ENCODE measurements around the gene IGF1R.

Gene IGF1R

DNA sequence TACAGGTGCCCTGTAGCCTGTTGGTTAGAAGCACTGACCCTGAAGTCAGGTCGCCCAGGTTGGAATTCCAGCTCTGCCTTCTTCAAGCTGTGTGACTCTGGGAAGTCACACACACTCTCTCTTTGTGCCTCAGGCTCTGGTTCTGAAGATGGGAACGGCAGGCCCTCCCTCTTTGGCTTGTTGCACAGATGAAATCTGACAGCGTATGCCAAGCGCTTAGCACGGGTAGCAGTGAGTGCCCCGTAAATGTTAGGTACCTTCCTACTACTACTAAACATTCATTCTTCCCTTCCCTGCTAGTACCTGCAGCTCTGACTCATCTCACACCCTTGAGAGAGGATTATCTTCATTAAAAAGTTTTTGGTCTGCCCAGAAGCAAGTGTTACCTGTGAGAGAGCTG is 220.2 kb downstream of the IGF1R start:
- no peak for DNase-seq

DNA sequence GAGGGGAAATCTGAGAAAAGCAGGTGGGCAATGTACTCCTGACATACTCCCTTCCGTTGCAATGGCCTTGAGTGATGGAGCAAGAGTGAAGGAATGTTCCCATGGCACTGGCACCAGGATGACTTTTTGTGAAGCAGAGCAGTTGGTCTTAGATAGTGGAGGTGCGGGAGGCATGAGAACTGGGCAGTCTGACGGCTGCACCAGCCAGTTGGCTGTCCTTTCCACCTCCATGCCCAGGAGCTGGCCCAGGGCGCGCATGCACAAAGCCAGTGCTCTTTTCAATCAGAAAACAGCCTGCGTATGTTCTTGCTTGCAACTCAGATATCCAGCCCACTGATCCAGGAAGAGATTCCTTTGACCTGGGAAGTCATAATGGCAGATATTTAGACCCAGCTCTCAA is 222.4 kb downstream of the IGF1R start:
- no peak for DNase-seq

DNA sequence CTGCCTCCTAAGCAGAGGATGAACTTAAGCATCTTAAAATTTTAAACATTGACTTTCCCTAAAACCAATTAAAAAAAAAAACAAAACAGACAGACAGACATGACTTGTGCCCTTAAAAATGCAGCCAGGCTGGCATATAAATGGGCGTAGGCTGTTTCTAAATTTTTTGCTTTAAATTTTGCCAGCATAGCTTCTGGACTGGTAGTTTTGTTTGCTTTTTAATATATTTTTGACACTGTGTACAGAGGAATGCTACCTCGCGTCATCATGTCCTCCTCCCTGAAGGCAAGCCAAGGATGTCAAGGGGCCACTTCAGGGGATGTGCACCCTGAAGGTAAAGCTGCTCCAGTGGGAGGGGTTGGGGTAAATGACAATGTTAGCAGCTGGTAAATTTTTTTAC is 224.4 kb downstream of the IGF1R start:
- DNase-seq, result no peak

DNA sequence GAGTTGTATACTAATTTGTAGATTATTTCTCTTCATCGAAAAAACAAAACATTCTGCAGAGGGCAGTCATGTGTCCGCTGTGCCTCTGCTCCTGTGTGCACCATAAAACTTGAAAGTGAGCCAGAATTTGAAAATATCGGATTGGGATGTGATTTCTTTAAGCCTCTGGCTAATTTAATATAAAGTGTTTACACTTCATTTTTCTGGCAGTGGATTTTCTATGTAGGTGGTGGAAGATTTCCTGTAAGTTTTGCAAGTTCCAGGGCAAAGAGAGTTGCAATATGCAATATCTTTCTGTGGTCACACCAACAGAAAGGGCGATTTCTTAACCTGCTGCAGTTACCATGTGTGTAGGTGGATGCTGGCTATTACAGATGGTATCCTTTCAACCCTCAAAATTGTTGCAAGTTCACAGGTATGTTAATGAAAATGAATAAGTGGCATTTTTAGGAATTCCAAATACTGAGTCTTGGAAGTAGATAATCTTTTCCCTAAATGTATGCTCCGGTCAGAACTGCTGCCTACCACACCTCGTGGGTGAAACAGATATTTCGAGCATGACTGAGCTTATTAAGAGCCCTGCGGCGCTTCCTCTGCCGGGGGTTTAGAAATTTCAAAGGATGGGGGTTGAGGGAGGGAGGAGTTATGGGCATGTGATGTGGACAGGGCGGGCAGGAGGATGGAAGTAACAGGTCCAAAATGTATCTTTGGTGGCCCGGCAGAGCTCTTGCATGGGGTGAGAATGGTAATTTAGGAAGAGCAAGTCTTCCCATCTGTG is 225.3 kb downstream of the IGF1R start:
- peak; percentile 46 for DNase-seq

DNA sequence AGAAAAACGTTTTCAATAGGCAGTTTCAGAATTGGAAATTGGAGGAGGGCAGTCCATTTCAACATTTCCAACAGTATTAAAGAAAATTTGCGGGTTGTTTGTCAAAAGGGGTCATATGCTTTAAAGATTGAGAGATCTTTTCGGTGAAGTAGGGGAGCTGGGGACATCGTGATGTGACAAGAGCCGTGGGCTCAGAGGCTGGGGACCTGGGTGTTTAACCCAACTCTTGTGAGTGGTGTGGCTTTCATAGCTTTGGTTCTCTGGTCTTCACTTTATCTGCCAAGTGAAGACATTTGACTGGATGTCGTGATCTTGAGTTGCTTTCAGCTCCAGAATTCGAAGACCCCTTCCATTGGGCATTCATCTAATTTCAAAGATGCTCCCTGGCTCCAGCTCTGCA is 226.0 kb downstream of the IGF1R start:
- DNase-seq, result no peak

DNA sequence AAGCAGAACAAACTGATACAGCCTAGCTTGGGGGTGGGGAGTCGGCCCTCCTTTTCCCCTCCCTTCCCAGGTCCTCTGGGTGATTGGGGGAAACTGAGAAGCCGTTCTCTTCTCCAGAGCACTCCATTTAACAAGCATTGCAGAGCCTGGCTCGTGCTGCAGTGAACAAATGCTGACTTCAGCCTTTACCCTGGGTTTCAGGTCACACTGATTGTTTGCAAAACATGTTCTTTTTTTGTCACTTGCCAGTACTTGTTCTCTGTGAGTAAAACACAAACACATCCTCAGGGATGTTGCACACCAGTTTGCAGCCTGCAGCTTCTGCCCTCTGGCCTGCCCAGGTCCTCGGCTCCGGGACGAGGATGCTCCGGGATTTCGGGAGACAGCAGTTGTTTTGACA is 226.4 kb downstream of the IGF1R start:
- peak; percentile 73 for DNase-seq

DNA sequence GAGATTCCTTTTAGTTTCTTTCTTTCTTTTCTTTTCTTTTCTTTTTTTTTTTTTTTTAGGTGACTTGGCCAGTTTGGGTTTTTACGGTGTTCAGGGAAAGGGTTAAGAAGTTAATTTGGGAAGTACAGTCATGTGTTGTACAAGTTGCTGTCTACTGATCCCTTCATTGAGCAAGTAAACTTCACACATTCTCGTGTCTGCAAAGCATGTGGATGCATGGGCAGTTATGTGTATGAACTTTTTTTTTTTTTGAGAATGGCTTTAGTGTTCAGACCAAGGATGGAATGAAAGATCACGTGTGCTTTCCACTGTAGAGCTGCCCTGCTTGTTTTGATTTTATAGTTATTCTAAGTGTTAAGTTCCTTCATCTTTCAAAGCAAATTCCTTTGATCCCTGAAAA is 227.0 kb downstream of the IGF1R start:
- DNase-seq, result no peak

DNA sequence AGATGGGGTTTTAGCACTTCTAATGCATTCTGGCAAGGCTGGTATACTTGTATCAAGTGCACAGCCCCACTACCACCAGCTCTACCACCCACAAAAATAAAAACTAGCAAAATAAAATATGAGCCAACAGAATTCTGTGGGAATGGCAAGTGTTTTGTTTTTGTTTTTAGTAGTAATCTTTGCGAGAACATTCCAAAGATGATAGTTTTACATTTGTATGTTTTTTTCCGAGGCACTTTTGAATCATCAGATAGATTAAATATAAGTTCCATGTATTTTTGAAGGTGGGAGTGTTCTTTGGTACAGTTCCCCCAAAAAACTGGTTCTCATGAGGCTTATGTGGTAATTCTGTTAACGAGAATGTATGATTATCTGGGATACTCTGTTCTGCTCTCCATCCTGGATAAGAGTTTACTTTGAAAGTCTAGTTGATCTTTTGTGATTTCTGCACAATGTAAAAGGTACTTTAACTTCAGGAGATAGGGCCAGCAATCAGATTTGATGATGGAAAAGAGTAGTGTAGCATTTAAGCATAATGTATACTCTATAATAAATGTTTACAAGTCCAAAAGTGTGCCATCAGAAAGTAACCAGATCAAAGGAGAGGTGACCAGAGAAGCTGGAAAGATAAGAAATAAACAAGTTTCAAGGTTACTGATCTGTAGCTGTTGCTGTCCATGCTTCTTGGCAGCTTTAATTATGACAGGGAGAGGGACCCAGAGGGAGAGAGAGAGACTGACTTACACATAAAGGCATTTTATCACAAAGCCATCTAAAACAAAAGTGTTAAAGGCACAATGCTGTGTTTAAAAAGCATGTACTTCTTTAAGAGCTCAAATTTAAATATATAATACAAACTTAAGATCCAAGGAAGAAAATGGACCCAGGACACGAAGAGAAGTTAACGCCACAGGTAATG is 228.4 kb downstream of the IGF1R start:
- no peak for DNase-seq

DNA sequence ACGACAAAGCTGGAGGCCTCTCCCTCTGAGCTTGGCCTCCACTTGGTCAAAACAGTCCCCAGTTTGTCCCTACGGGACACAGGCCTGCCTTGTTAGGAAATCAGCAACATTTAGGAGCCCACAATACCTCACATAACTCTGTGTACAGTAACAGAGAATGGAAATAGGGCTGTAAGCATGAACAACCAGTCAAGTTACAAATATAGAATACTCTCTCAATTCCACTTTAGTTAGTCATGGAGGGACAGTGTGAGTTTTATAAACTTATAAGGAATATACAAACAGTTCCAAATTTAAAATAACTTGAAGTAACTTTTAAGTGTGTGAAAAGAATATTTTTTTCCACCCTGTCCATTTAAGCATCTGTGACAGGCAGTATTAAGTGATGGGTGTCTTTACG is 229.8 kb downstream of the IGF1R start:
- DNase-seq, result no peak

DNA sequence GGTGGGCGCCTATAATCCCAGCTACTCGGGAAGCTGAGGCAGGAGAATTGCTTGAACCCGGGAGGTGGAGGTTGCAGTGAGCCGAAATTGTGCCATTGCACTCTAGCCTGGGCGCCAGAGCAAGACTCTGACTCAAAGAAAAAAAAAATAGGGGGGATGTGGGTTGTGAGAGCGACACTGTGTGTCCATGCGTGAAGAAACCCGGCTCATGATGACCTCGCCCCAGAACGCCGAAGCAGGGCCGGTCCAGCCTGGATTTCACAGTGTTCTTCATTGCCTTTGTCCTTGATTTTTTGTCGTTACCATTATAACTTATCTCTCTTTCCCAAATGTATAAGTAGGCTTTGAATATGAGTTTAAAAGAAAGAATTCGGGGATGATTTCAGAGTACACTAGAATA is 230.5 kb downstream of the IGF1R start:
- no peak for DNase-seq

DNA sequence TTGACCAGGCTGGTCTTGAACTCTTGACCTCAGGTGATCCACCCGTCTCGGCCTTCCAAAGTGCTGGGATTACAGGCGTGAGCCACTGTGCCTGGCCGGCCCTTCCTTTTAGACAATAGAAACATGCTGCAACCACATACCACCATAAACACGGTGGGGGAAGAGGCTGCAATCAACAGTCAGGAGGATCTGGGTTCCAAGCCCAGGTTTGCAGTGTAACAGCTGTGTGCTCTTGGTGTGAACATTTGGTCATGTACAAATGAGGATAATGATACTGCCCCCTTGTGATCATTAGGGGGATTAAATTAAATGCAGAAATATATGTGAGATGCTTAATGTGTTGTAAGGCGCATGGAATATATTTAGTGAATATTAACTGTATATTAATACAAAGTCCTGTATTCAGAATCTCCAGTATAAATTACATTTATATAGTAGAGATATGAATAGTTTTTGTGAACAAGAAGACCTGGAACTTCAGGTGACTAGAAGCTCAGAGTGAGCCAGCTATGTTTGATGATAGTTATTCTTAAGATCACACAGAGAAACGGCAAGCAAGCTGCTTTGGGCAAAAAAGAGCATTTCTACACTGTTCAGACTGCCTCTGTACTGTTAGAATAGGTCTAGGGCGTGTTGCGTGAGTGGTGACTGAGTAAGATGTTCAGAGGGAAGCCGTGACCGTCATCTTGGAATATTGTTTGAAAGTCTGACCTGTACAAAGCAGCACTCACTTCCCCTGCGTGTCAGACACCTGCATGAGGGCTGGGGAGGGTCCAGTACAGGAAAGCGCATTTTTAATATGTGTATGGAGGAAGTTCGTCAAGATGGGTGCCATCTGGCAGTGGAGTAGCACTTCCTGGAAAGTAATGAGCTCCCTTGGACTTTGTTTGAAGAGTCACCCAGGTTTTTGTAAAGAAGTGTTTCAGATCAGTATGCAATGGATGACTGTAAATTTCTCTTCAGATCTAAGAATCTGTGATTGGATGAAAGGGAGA is 233.5 kb downstream of the IGF1R start:
- peak; percentile 52 for DNase-seq

DNA sequence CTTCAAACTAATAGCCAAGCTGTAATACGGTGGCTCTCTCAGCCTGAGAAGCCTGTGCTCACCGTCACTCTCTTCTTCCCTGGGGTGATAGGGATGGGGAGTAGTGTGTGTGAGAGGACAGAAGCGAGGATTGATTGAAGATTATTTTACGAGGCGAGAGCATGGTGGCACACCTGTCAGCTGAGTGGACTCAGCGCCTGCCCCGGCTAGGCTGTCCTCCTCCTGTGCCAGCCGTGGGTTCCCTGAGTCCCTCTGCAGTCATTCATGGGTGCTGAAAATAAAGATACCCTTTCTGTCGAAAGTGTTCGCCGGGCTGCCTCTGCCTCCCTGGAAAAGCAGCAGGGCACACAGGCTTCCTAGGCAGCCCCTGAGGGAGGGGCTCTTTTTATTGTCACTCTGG is 235.1 kb downstream of the IGF1R start:
- DNase-seq, result no peak

DNA sequence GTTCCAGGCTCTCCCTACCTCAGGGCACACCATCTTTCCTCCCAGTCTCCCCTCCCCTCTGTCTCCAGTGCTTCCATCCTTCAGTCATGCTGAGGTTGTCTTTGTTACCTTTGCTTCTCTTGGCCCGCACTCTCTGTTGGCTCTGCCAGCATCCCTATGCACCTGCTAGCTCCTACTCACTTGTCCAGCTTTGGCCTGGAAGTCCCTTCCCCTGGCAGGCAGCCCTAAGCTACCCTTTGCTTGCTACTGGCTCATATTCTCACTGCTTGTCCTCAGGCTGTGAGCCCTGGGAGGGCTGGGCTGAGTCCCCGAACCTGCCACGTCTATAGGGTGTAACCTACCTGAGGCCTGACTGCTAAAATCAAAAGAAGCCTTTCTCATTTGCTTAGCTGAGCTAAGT is 236.6 kb downstream of the IGF1R start:
- no peak for DNase-seq

DNA sequence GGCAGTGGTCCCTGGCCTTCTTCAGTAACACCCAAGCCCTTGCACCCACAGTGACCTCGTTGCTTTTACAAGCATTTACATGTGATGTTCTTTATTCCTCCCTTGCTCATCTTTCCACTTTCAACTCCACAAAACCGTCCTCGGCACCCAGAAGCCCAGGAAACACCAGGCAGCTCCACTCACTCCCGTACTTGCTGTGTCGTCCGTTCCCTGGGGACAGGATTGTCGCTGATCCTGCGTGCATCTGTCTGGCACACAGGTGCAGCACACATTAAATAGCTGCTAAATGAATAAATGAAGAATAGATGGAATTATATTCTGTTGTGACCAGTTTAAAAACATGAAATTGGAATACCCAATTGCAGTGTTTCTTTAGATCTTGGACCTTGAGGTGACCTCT is 239.6 kb downstream of the IGF1R start:
- no peak for DNase-seq

DNA sequence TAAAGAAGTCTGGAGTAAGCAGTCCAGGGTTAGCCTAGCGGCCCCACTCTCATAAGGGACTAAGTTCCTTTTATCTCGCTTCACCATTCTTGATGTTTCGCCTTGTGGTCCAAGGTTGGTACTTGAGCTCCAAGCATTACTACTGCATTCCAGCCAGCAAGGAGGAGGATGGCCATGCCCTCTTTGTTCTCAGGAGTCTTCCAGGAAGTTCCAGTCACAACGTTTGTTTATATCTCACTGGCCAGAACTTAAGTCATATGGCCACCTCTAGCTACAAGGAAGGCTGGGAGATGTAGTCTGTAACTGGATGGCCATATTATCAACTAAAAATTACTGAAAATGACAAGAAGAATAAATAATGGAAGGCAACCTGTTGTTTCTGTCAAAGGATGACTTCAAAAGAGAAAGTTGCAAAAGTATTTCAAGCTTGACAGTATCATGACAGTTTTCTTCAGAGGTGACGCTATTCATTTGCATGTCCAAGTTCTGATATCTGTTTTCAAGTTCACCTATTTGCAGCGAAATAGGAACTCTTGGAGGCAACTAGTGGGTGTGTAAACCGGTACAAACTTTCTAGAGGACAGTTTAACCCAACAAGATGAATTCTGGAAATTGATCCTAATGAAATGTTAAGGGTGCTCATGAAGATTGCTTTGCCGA is 240.6 kb downstream of the IGF1R start:
- DNase-seq, result no peak

DNA sequence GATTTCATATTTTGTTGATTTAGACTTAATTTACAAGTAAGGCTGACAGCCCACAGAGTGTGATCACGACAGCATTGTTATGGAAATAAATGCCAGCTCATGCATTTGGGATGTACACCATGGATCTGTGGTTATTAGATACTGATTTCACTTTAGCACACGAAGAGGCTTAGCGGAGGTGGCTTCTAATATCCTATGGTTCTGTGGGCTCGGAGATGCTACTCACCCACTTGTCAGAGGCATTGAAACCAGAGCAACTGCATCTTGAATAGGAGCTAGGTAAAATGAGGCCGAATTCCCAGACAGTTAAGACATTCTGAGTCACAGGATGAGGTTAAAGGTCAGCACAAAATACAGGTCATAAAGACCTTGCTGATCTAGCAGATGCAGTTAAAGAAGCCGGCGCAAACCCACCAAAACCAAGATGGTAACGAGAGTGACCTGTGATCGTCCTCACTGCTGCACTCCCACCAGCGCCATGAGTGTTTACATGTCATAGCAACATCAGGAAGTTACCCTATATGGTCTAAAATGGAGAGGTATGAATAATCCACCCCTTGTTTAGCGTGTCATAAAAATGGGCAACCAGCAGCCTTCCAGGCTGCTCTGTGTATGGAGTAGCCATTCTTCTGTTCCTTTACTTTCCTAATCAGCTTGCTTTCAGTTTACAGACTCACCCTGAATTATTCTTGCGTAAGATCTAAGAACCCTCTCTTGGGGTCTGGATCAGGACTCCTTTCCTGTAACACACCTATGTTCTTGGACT is 241.8 kb downstream of the IGF1R start:
- no peak for DNase-seq

DNA sequence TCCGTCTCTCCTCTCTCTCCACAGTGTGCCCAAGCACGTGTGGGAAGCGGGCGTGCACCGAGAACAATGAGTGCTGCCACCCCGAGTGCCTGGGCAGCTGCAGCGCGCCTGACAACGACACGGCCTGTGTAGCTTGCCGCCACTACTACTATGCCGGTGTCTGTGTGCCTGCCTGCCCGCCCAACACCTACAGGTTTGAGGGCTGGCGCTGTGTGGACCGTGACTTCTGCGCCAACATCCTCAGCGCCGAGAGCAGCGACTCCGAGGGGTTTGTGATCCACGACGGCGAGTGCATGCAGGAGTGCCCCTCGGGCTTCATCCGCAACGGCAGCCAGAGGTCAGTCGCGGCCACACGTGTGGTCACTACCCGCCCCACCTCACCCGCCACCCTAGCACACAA is 243.0 kb downstream of the IGF1R start:
- DNase-seq, result no peak

DNA sequence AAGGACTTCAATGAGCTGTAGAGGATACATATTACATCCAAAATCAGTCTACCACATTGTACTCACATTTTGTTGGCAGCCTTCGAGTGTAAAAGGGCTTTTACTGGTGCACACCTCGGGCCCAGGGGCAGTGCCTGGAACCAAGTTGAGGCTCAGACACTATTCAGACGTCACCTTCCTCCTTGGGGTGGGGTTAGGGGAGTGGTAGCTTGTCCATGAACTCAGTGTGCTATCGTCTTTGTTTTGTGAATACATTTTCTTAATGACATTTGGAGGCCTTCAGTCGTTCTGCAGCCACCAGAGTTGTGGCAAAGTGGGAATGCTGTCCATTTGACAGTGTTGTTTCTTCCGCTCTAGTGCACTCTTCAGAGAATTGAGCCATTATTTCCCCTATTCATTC is 245.1 kb downstream of the IGF1R start:
- no peak for DNase-seq

DNA sequence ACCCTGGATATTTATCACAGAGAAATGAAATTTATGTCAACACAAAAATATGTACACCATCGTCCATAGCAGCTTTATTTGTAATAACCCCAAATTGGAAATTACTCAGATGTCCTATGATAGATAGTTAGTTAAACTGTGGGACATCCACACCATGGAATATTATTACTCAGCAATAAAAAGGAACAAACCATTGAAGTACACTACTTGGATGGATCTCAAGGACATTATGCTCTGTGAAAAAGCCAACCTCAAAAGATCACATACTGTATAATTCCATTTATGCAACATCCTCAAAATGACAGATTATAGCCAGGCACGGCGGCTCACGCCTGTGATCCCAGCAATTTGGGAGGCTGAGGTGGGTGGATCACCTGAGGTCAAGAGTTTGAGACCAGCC is 246.0 kb downstream of the IGF1R start:
- no peak for DNase-seq

DNA sequence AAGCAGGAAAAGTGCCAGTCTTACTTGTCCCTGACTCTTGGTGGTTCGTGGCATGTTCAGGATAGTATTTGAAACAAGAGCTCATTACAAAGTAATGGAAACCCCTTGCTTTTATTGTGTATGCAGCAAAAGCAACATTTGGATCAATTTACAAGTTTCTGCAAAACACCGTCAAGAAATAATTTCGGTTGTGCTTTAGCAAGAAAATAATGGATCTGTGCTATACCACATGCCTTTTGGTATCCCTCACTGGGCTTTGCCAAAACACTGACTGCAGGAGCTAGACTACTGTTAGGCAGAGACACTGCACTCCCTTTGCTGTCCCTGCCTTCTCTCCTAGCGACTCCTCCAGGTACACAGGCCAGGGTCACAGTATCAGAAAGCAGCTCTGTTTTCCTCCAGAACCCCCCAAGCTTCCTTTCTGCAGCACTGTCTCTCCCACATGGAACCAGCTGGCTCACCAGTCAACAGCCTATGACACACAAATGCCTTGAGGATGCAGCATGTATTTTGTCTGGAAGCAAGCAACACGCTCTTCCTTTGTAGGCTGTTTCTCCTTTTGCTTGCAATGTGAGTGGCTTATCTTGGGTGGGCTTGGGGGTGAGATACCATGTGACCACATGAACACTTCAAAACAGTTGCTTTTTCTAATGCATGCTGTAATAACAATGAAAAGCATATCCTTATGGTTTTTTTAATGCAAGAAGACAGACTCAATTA is 247.8 kb downstream of the IGF1R start:
- no peak for DNase-seq
